ENCODE results near the gene PITPNM1.

Gene PITPNM1

DNA sequence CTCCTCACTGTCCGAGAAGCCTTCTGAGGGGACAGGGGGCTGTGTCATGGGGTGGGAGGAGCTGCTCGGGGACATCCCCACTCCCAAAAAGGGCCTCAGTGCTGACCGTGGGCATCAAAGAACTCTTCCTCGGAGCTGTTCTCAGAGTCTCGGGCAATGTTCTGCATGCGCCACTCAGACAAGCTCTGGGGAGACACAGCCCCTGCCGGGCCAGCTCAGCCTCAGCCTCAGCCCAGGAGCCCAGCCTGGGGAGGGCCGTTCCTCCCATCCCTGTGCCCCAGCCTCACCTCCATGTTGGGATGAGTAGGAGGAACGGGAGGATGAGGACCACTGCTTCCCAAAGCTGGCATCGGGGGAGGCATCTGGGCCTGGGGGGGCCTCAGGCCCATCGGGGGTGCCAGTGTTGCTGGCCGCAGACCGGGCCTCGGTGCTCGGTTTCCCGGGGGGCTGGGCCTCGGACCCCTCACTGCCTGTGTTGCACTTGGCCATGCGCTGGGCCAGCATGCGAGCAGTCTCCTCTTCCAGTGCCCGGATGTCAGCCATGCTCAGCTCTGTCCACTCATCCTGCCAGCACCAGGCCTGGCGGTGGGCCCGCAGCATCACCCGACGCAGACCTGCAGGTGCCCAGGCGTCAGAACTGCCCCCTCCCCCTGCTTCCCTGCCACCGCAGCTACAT, 5.2 kb downstream of the PITPNM1 start:
- TF ChIP-seq, protein P1, sequence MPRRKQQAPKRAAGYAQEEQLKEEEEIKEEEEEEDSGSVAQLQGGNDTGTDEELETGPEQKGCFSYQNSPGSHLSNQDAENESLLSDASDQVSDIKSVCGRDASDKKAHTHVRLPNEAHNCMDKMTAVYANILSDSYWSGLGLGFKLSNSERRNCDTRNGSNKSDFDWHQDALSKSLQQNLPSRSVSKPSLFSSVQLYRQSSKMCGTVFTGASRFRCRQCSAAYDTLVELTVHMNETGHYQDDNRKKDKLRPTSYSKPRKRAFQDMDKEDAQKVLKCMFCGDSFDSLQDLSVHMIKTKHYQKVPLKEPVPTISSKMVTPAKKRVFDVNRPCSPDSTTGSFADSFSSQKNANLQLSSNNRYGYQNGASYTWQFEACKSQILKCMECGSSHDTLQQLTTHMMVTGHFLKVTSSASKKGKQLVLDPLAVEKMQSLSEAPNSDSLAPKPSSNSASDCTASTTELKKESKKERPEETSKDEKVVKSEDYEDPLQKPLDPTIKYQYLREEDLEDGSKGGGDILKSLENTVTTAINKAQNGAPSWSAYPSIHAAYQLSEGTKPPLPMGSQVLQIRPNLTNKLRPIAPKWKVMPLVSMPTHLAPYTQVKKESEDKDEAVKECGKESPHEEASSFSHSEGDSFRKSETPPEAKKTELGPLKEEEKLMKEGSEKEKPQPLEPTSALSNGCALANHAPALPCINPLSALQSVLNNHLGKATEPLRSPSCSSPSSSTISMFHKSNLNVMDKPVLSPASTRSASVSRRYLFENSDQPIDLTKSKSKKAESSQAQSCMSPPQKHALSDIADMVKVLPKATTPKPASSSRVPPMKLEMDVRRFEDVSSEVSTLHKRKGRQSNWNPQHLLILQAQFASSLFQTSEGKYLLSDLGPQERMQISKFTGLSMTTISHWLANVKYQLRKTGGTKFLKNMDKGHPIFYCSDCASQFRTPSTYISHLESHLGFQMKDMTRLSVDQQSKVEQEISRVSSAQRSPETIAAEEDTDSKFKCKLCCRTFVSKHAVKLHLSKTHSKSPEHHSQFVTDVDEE (CRISPR knock-in tag; IDR thresholded peaks at IDR 0.05): no peak
- TF ChIP-seq ISL1 (CRISPR knock-in tag; IDR thresholded peaks at IDR 0.05): no peak
- no peak for TF ChIP-seq ARNTL (CRISPR knock-in tag; IDR thresholded peaks at IDR 0.05; ENCODE audit: borderline replicate concordance, low read depth)
- no peak for TF ChIP-seq ZNF70 (CRISPR knock-in tag; IDR thresholded peaks at IDR 0.05)
- TF ChIP-seq, protein P2, sequence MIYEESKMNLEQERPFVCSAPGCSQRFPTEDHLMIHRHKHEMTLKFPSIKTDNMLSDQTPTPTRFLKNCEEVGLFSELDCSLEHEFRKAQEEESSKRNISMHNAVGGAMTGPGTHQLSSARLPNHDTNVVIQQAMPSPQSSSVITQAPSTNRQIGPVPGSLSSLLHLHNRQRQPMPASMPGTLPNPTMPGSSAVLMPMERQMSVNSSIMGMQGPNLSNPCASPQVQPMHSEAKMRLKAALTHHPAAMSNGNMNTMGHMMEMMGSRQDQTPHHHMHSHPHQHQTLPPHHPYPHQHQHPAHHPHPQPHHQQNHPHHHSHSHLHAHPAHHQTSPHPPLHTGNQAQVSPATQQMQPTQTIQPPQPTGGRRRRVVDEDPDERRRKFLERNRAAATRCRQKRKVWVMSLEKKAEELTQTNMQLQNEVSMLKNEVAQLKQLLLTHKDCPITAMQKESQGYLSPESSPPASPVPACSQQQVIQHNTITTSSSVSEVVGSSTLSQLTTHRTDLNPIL (CRISPR knock-in tag; IDR thresholded peaks at IDR 0.05; ENCODE audit: low read depth): no peak
- TF ChIP-seq CSDC2 (CRISPR knock-in tag; IDR thresholded peaks at IDR 0.05): no peak
- TF ChIP-seq PPARA (CRISPR knock-in tag; IDR thresholded peaks at IDR 0.05; ENCODE audit: borderline replicate concordance): no peak
- TF ChIP-seq SNAI2 (CRISPR knock-in tag; IDR thresholded peaks at IDR 0.05): no peak
- no peak for TF ChIP-seq OSR1 (CRISPR knock-in tag; IDR thresholded peaks at IDR 0.05)
- TF ChIP-seq ZC3H10 (CRISPR knock-in tag; IDR thresholded peaks at IDR 0.05): no peak
- TF ChIP-seq TCF4 (CRISPR knock-in tag; IDR thresholded peaks at IDR 0.05; ENCODE audit: borderline replicate concordance): no peak
- TF ChIP-seq, protein P3, sequence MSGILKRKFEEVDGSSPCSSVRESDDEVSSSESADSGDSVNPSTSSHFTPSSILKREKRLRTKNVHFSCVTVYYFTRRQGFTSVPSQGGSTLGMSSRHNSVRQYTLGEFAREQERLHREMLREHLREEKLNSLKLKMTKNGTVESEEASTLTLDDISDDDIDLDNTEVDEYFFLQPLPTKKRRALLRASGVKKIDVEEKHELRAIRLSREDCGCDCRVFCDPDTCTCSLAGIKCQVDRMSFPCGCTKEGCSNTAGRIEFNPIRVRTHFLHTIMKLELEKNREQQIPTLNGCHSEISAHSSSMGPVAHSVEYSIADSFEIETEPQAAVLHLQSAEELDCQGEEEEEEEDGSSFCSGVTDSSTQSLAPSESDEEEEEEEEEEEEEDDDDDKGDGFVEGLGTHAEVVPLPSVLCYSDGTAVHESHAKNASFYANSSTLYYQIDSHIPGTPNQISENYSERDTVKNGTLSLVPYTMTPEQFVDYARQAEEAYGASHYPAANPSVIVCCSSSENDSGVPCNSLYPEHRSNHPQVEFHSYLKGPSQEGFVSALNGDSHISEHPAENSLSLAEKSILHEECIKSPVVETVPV (CRISPR knock-in tag; IDR thresholded peaks at IDR 0.05): no peak
- TF ChIP-seq ESRRG (CRISPR knock-in tag; IDR thresholded peaks at IDR 0.05): no peak
- no peak for TF ChIP-seq RARB (CRISPR knock-in tag; IDR thresholded peaks at IDR 0.05)
- no peak for TF ChIP-seq BACH2 (CRISPR knock-in tag; IDR thresholded peaks at IDR 0.05; ENCODE audit: borderline replicate concordance)
- no peak for TF ChIP-seq ZNF565 (CRISPR knock-in tag; conservative IDR thresholded peaks at IDR 0.05; ENCODE audit: low read depth)
- no peak for ATAC-seq

DNA sequence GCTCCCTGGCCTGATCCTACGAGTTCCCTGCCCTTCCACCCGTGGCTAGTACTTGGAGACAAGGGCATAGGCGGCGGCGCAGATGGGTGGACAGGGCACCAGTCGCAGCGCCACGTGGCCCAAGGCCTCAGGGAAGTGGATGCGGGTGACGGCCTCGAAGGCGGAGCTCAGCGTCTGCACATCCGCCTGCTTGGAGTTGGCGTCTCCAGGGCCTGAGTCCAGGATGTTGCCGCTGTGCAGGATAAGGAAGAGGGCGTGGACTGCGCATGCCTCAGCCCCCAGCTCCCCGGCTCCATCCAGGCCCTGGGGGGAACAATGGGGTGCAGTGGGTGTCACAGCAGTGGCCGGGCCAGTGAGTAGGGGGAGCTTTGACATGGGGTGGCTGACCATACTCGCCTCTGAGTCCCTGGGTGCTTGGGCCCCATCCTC, 6.6 kb downstream of the PITPNM1 start:
- TF ChIP-seq, protein P2 (CRISPR knock-in tag; IDR thresholded peaks at IDR 0.05; ENCODE audit: low read depth): no peak
- no peak for TF ChIP-seq CSDC2 (CRISPR knock-in tag; IDR thresholded peaks at IDR 0.05)
- no peak for TF ChIP-seq TOX (CRISPR knock-in tag; IDR thresholded peaks at IDR 0.05; ENCODE audit: borderline replicate concordance)
- TF ChIP-seq ZNF565 (CRISPR knock-in tag; conservative IDR thresholded peaks at IDR 0.05; ENCODE audit: low read depth): no peak
- no peak for TF ChIP-seq ARNTL (CRISPR knock-in tag; IDR thresholded peaks at IDR 0.05; ENCODE audit: borderline replicate concordance, low read depth)
- TF ChIP-seq ISL1 (CRISPR knock-in tag; IDR thresholded peaks at IDR 0.05): no peak
- TF ChIP-seq, protein P1 (CRISPR knock-in tag; IDR thresholded peaks at IDR 0.05): no peak
- no peak for TF ChIP-seq RARB (CRISPR knock-in tag; IDR thresholded peaks at IDR 0.05)
- TF ChIP-seq ZNF8 (CRISPR knock-in tag; IDR thresholded peaks at IDR 0.05): no peak
- no peak for TF ChIP-seq ZC3H10 (CRISPR knock-in tag; IDR thresholded peaks at IDR 0.05)
- no peak for TF ChIP-seq ZNF70 (CRISPR knock-in tag; IDR thresholded peaks at IDR 0.05)
- no peak for TF ChIP-seq SNAI2 (CRISPR knock-in tag; IDR thresholded peaks at IDR 0.05)
- no peak for TF ChIP-seq GLIS3 (CRISPR knock-in tag; IDR thresholded peaks at IDR 0.05)
- no peak for TF ChIP-seq ESRRG (CRISPR knock-in tag; IDR thresholded peaks at IDR 0.05)
- TF ChIP-seq ZFP3 (CRISPR knock-in tag; IDR thresholded peaks at IDR 0.05): no peak
- no peak for TF ChIP-seq TCF4 (CRISPR knock-in tag; IDR thresholded peaks at IDR 0.05; ENCODE audit: borderline replicate concordance)
- TF ChIP-seq, protein P3 (CRISPR knock-in tag; IDR thresholded peaks at IDR 0.05): no peak
- ATAC-seq: no peak
